ENCODE measurements around the gene MRPS23. TPM values are rescaled to one million over a fixed set of nuclear protein-coding genes. Genes with fewer than 3 reads are reported as not detected.

MRPS23 gene
- total and polyA plus RNA-seq, 9 of the 15 experiments (the other 6 are each of a cell fraction or from before 2014, with no cell fraction given) = 59.1 to 298 (median 98.8) TPM

GRCh38 chr17:57885148-57885915 lies 35.5 kb upstream of the MRPS23 start:
- FAIRE-seq (no peak), DNase-seq (ENCODE audit: extremely low read depth in 1 of 4, low spot score in 3 of 4) (no peak), ATAC-seq (no peak)
- no peak for TF ChIP-seq HEY1 (CRISPR knock-in tag; IDR thresholded peaks at IDR 0.05; ENCODE audit: borderline replicate concordance)
- TF ChIP-seq CEBPB (tag; IDR thresholded peaks at IDR 0.05) = peak; percentile 42; the same call in 1 of the 2 replicates
- TF ChIP-seq ZBTB33 (CRISPR knock-in tag; IDR thresholded peaks at IDR 0.05) = 0 out of 2 replicates have a peak, but pooled peaks have one; percentile 10
- TF ChIP-seq MAX (CRISPR knock-in tag; IDR thresholded peaks at IDR 0.05) = no peak
- TF ChIP-seq ZNF740 (CRISPR knock-in tag; IDR thresholded peaks at IDR 0.05) = no peak
- TF ChIP-seq ZNF740 (tag; IDR thresholded peaks at IDR 0.05) = no peak
- 0 out of 6 replicates have a peak, but pooled peaks of 1 of the 3 experiments have one; percentile 2 for TF ChIP-seq ZBTB11 (CRISPR knock-in tag; IDR thresholded peaks at IDR 0.05)
- in situ Hi-C loops (cut with MboI) (no loop called here), intact Hi-C loops (cut with micrococcal nuclease) (no loop called here)
- BruUV-seq (replicated peaks) = no TSS peak
- 48% methylated on average over 38 of the region's 67 CpGs for WGBS (ENCODE audit: insufficient coverage, low coverage, missing lambda C conversion rate)
- Histone ChIP-seq H3K79me2 (ENCODE audit: control insufficient read depth, insufficient read depth, low read length) (no peaks in the 10 kb centered on the region), H3K27ac (ENCODE audit: extremely low read depth, low read depth, low read length) (no peak overlapping the region), H3K9ac (ENCODE audit: insufficient read depth in 1 of 2, low read depth in 2 of 2, low read length in 2 of 2) (no peak overlapping the region), H3K4me3 (no peak overlapping the region), H3K4me2 (ENCODE audit: insufficient read depth, low read length) (no peak overlapping the region), H3K4me1 (replicated peaks in 1 of 2; ENCODE audit: control insufficient read depth in 2 of 2, insufficient read depth in 2 of 2, low read length in 2 of 2) (peaks cover 0 to 8% of the 10 kb centered on the region in 2 experiments; a peak in 2 of 5 replicates), H3K27me3 (ENCODE audit: control insufficient read depth in 2 of 2, insufficient read depth in 2 of 2, low read length in 2 of 2) (peaks cover 34 to 80% of the 10 kb centered on the region in 2 experiments), H3K9me3 (replicated peaks; ENCODE audit: control insufficient read depth, insufficient read depth, low read depth, low read length) (no peaks in the 10 kb centered on the region), H3K9me1 (ENCODE audit: control insufficient read depth, insufficient read depth, low read length) (peaks cover 4% of the 10 kb centered on the region), H3K36me3 (ENCODE audit: control insufficient read depth, insufficient read depth, low read length) (no peaks in the 10 kb centered on the region), H2AFZ (ENCODE audit: low read depth, low read length) (no peak overlapping the region), H4K20me1 (replicated peaks; ENCODE audit: control insufficient read depth, insufficient read depth, low read length) (no peaks in the 10 kb centered on the region)
- ChIA-PET CTCF (ENCODE audit: low intra/inter-chr PET ratio) (interaction anchor here (0.8 kb wide), 1 partner anchor 28 kb away, joined by 3 read pairs; no protein-coding TSS in a partner anchor), POLR2A (interaction anchor here (0.6 kb wide), 2 partner anchors 30 to 368 kb away, joined by 3 read pairs; no protein-coding TSS in a partner anchor)

Data from K562 (cell line).